Ovary (tissue), 9 donors: Measurements from ENCODE around the gene AADACL4. TPM values are rescaled to one million over a fixed set of nuclear protein-coding genes. Genes with fewer than 3 reads are reported as not detected.

Experiments used
- DNase-seq, 5 donors: peaks; one replicate each; pipeline ENCODE4 v3.0.0-alpha.2; 2019 to 2020
- H3K27ac ChIP-seq, 2 donors: fragments of 200-600 bp; one replicate each; pipeline versions ENCODE4 v1.5.1 to v1.8.0; 2019 to 2022
- H3K27me3 ChIP-seq: fragments of 200-600 bp; one replicate; pipeline ENCODE4 v1.8.0; 2022
- H3K36me3 ChIP-seq: fragments of 200-600 bp; sonication (generic); one replicate; pipeline ENCODE4 v1.5.1; 2019
- H3K4me1 ChIP-seq: one replicate; pipeline ENCODE4 v1.8.1; 2013; ENCODE audit warnings: mild to moderate bottlenecking, moderate library complexity; ENCODE audit not compliant: insufficient read depth
- H3K4me3 ChIP-seq: fragments of 200-600 bp; sonication (generic); one replicate; pipeline ENCODE4 v1.5.1; 2017
- H3K9me3 ChIP-seq, 2 donors: fragments of 200-600 bp in 1 of 2; sonication (generic) in 1 of 2; one replicate each; pipeline versions ENCODE4 v1.5.1 to v1.8.1; 2013 to 2019; ENCODE audit warnings: mild to moderate bottlenecking in 1 of 2, moderate library complexity in 1 of 2
- EP300 ChIP-seq: sonication (generic); formaldehyde crosslinking; IDR thresholded peaks from one replicate; pipeline ENCODE4 v1.6.1; 2017; ENCODE audit warnings: antibody characterized with exemption
- POLR2A ChIP-seq: fragments of 450-650 bp; IDR thresholded peaks from one replicate; pipeline ENCODE4 v1.6.1; 2017; ENCODE audit warnings: antibody characterized with exemption, mild to moderate bottlenecking, moderate library complexity
- WGBS, 3 donors: extraction: QIAGEN DNeasy Blood & Tissue Kit in 1 of 3; methylation state at CpG; one replicate each; pipeline versions ENCODE4 v1.1.5 to v1.1.7; 2013 to 2017; 5-methylcytosine and 5-hydroxymethylcytosine counted together
- intact Hi-C, 4 donors: fragments of 100-400 bp; cut with DNase I; formaldehyde crosslinking; loops; one replicate each; pipeline versions ENCODE4 v1.11.0 to v1.15.1; 2022 to 2023
- polyA plus RNA-seq, 2 donors: library from polyadenylated mRNA; stranded (reverse); fragments of 200-250 nt in 1 of 2; fragments of 350-450 nt in 1 of 2; fragmentation: Illumina TruSeq in 1 of 2; extraction: RNeasy Lipid Tissue Mini Kit (QIAGEN cat#74804) in 1 of 2; gene quantifications; one replicate each; pipeline ENCODE4 v1.2.3, GENCODE V29; 2013 to 2014
- total RNA-seq, 7 donors: library from RNA; depleted of rRNA in 2 of 7; stranded (reverse); fragments of >200 nt in 2 of 7; fragmentation: NEBNext Ultra II Directional in 3 of 7; extraction: Animal tissue kit (Norgen Biotek cat#: 25700) in 3 of 7; gene quantifications; one replicate each; pipeline versions ENCODE4 v1.1.0 to v1.2.4, GENCODE V29; 2016 to 2023
- TF ChIP-seq, protein P1 (sequence below), 3 donors: fragments of 450-650 bp in 2 of 3; fragments of 200-600 bp in 1 of 3; IDR thresholded peaks; one replicate each; pipeline versions ENCODE4 v1.5.1 to v1.8.0; 2016 to 2022; ENCODE audit warnings: antibody characterized with exemption in 3 of 3, mild to moderate bottlenecking in 1 of 3
- donor health status: DM: no; HTN: no; CAD: no; lungs with moderate emphysema.
- donor health status: DM: no; HTN: no; CAD: no.
- donor health status: Bipolar disorder and iron deficiency.
- donor health status: DM: yes; HTN: yes; CAD: no.
- donor health status: DM: no; HTN: no; CAD: no.
- donor health status: DM: yes; HTN: yes; CAD: no.

The AADACL4 gene
- total and polyA plus RNA-seq, 9 donors: 0.38 TPM; not detected in 8

GRCh38 chr1:12708396-12709090 is 64.7 kb downstream of the AADACL4 start:
- Histone ChIP-seq H3K27me3 (no peaks in the 10 kb centered on the region), H3K27ac (no peak overlapping the region), H3K36me3 (no peaks in the 10 kb centered on the region), H3K4me1 (no peaks in the 10 kb centered on the region), H3K4me3 (no peak overlapping the region), H3K9me3 (no peaks in the 10 kb centered on the region)
- no peak for TF ChIP-seq EP300
- TF ChIP-seq, protein P1, sequence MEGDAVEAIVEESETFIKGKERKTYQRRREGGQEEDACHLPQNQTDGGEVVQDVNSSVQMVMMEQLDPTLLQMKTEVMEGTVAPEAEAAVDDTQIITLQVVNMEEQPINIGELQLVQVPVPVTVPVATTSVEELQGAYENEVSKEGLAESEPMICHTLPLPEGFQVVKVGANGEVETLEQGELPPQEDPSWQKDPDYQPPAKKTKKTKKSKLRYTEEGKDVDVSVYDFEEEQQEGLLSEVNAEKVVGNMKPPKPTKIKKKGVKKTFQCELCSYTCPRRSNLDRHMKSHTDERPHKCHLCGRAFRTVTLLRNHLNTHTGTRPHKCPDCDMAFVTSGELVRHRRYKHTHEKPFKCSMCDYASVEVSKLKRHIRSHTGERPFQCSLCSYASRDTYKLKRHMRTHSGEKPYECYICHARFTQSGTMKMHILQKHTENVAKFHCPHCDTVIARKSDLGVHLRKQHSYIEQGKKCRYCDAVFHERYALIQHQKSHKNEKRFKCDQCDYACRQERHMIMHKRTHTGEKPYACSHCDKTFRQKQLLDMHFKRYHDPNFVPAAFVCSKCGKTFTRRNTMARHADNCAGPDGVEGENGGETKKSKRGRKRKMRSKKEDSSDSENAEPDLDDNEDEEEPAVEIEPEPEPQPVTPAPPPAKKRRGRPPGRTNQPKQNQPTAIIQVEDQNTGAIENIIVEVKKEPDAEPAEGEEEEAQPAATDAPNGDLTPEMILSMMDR (IDR thresholded peaks at IDR 0.05): no peak
- no peak for TF ChIP-seq POLR2A
- no peak for DNase-seq
- intact Hi-C loops: no loop called here
- WGBS, 3 donors: 63 to 72% (median 70%) methylated on average over 4 of the region's 4 CpGs

- H3K36me3 ChIP-seq: no peaks in the 10 kb centered on the region
- WGBS, 3 donors: 24 to 30% (median 26%) methylated on average over 1 of the region's 1 CpG
Observed at GRCh38 chr1:12709091-12709491, 65.2 kb downstream of the AADACL4 start.

DNA sequence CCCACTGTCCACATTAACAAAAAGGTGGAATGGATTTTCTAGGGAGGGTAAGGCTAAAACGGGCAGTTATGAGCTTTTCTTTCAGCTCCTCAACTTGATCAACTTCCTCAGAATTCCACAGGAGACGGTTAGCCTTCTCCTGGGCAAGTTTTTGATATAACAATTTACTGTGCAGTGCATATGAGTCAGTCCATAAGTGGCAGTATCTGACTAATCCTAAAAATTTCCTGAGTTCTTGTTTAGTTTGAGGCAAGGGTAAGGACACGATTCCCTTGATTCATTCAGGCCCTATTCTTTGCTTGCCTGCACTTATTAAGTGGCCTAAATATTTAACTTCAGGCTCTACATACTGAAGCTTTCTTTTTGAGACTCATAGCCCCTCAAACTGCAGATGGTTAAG is 65.8 kb downstream of the AADACL4 start:
- no peak overlapping the region for H3K27ac ChIP-seq
- WGBS, 3 donors: 68 to 82% (median 75%) methylated on average over 3 of the region's 3 CpGs
- no peak for TF ChIP-seq POLR2A
- TF ChIP-seq, protein P1 (IDR thresholded peaks at IDR 0.05): no peak
- H3K27me3 ChIP-seq: no peaks in the 10 kb centered on the region
- no peaks in the 10 kb centered on the region for H3K4me1 ChIP-seq
- intact Hi-C loops: no loop called here
- H3K4me3 ChIP-seq: no peak overlapping the region
- no peaks in the 10 kb centered on the region for H3K9me3 ChIP-seq
- no peaks in the 10 kb centered on the region for H3K36me3 ChIP-seq
- no peak for DNase-seq

More at GRCh38 chr1:12709091-12709491, 65.2 kb downstream of the AADACL4 start:
- TF ChIP-seq EP300: no peak
- no peak for TF ChIP-seq POLR2A
- TF ChIP-seq, protein P1 (IDR thresholded peaks at IDR 0.05): no peak
- intact Hi-C loops: no loop called here
- Histone ChIP-seq H3K9me3 (no peaks in the 10 kb centered on the region), H3K27me3 (no peaks in the 10 kb centered on the region), H3K4me1 (no peaks in the 10 kb centered on the region), H3K27ac (no peak overlapping the region), H3K4me3 (no peak overlapping the region)
- no peak for DNase-seq

DNA sequence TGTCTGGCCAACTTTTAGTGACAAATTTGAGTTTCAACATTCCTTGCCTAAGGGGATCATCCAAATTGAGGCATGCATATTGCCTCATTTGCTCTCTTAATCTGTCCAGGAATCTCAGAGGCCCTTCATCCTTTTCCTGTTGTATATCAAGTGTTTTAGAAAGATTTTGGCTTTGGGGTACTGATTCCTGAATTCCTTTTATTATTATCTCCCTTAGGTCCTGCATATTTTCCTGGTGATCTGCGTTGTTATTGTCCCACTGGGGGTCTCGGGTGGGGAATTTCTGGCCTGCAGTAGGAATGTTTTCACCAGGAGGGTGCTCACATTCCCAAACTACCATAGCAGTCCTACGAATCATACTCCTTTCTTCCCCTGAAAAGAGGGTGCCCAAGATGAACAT is 67.7 kb downstream of the AADACL4 start:
- WGBS, 3 donors: 64 to 66% (median 66%) methylated on average over 3 of the region's 3 CpGs
- TF ChIP-seq, protein P1 (IDR thresholded peaks at IDR 0.05): no peak
- TF ChIP-seq POLR2A (no peak), EP300 (no peak)
- Histone ChIP-seq H3K27me3 (no peaks in the 10 kb centered on the region), H3K36me3 (no peaks in the 10 kb centered on the region), H3K4me3 (no peak overlapping the region), H3K9me3 (no peaks in the 10 kb centered on the region), H3K4me1 (no peaks in the 10 kb centered on the region), H3K27ac (no peak overlapping the region)
- no peak for DNase-seq
- intact Hi-C loops: no loop called here
